Left ventricle myocardium inferior (tissue), 1 donor: ENCODE measurements around the gene GATM. TPM values are rescaled to one million over a fixed set of nuclear protein-coding genes. Genes with fewer than 3 reads are reported as not detected.

ENCODE experiments used
- total RNA-seq: library from RNA; stranded (reverse); fragmentation: NEBNext Ultra II Directional; extraction: Animal tissue kit (Norgen Biotek cat#: 25700); gene quantifications from one replicate; pipeline ENCODE4 v1.2.1, GENCODE V29; 2021
- donor health status: DM: no; HTN: yes; CAD: no; lungs with severe emphysema.

The GATM gene
- total RNA-seq, 1 donor from 2014 or later, result 9.3 TPM

Other genes starting within 250 kb of the GATM start
- 0.30 TPM for gene DUOXA1, start 248.7 kb downstream of the GATM start, total RNA-seq
- 0.80 TPM for gene DUOX1, start 248.6 kb downstream of the GATM start, total RNA-seq
- 4.4 TPM for gene SHF, start 190.6 kb downstream of the GATM start, total RNA-seq
- not detected for gene SLC28A2, start 126.3 kb downstream of the GATM start, total RNA-seq
- gene SLC30A4, start 144.2 kb upstream of the GATM start, total RNA-seq, result 2.8 TPM
- 24.3 TPM for gene BLOC1S6, start 208.8 kb upstream of the GATM start, total RNA-seq